ENCODE results near the gene AQP10. TPM values are rescaled to one million over a fixed set of nuclear protein-coding genes. Genes with fewer than 3 reads are reported as not detected.
"Not testable (repeated sequence)": the region's sequence is repeated elsewhere in the genome, so short reads cannot be mapped to it uniquely, and the experiment has no call there.

The AQP10 gene
- total RNA-seq, 2 experiments from 2014 or later: not detected

DNA sequence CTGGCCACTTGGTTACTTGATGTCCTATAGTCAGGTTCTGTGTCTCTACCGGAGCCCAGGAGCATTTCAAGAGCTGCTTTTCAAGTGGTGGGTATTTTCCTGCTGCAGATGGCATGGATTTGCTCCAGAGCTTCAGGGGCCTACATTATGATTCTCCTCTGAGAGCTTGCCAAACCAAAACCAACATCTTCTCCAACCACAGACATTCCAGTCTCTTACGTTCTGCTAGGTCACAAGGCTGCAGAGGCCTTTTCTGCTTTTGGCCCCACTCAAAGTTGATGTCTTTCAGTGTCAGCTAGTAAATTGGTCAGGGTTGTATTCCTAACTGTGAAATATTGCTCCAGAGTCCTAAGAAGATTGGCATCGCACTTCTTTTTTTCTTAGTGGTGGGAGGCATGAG lies 14.7 kb upstream of the AQP10 start:
- Mint-ChIP-seq H3K4me3 (no peak overlapping the region), H3K27me3 (no peaks in the 10 kb centered on the region), H3K27ac (no peak overlapping the region), H3K4me1 (ENCODE audit: low read depth) (peaks cover 26% of the 10 kb centered on the region), H3K36me3 (no peaks in the 10 kb centered on the region), H3K9me3 (no peaks in the 10 kb centered on the region)
- ChIA-PET POLR2A (interaction anchor here (1.9 kb wide), 1 partner anchor 20 kb away, joined by 5 read pairs; no protein-coding TSS in a partner anchor), CTCF (interaction anchor here (1.1 to 3.9 kb wide), 3 partner anchors 17 to 29 kb away, joined by 3 to 25 read pairs (median 11); partner anchors contain the start of gene ATP8B2)
- intact Hi-C loops (cut with micrococcal nuclease): no loop called here
- DNase-seq: no peak

DNA sequence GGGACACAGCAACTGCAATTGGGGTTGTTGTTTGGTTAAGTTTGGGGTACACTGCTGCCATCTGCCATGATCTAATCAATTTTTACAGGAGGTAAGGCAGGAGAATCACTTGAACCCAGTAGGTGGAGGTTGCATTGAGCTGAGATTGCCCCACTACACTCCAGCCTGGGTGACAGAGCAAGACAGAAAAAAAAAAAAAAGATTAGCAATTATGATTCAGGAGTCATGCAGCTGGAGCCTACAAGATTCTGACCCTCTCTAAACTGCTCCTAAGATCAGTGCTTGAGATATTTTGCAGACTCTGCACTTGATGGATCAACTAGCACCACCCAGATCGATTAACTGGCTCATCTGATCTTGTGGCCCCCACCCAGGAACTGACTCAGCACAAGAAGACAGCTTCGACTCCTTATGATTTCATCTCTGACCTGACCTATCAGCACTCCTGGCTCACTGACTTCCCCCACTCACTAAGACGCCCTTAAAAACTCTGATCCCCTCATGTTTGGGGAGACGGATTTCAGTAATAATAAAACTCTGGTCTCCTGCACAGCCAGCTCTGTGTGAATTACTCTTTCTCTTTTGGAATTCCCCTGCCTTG lies 13.1 kb upstream of the AQP10 start:
- intact Hi-C loops (cut with micrococcal nuclease); H3K36me3 Mint-ChIP-seq; H3K9me3 Mint-ChIP-seq; H3K4me3 Mint-ChIP-seq; H3K27me3 Mint-ChIP-seq: not testable (repeated sequence)
- CTCF ChIA-PET: interaction anchor here (0.7 to 3.9 kb wide), 7 partner anchors 16 to 173 kb away, joined by 3 to 25 read pairs (median 3); partner anchors contain the start of gene ATP8B2
- Mint-ChIP-seq H3K4me1 (ENCODE audit: low read depth) (peaks cover 26% of the 10 kb centered on the region), H3K27ac (peak overlapping the region; percentile 30)
- peak; percentile 44 for DNase-seq
- POLR2A ChIA-PET: interaction anchor here (1.2 kb wide), 1 partner anchor 19 kb away, joined by 5 read pairs; no protein-coding TSS in a partner anchor

GRCh38 chr1:154309136-154309535 lies 11.8 kb upstream of the AQP10 start:
- CTCF ChIA-PET: interaction anchor here (1.4 to 1.8 kb wide), 3 partner anchors 16 to 34 kb away, joined by 3 to 5 read pairs (median 4); partner anchors contain the start of gene ATP8B2
- POLR2A ChIA-PET; H3K27ac Mint-ChIP-seq; intact Hi-C loops (cut with micrococcal nuclease); H3K27me3 Mint-ChIP-seq; DNase-seq; H3K36me3 Mint-ChIP-seq; H3K9me3 Mint-ChIP-seq; H3K4me3 Mint-ChIP-seq: not testable (repeated sequence)
- peaks cover 26% of the 10 kb centered on the region for H3K4me1 Mint-ChIP-seq (ENCODE audit: low read depth)

- intact Hi-C loops (cut with micrococcal nuclease): not testable (repeated sequence)
Measured at GRCh38 chr1:154312229-154313065, 8.4 kb upstream of the AQP10 start.

GRCh38 chr1:154313066-154313356 lies 7.9 kb upstream of the AQP10 start:
- H3K4me1 Mint-ChIP-seq (ENCODE audit: low read depth): peaks cover 6% of the 10 kb centered on the region
- CTCF ChIA-PET: no interaction called here
- H3K27ac Mint-ChIP-seq: no peak overlapping the region
- H3K9me3 Mint-ChIP-seq: peaks cover 17% of the 10 kb centered on the region
- H3K4me3 Mint-ChIP-seq: no peak overlapping the region
- DNase-seq: no peak
- POLR2A ChIA-PET: no interaction called here
- H3K36me3 Mint-ChIP-seq: peaks cover 4% of the 10 kb centered on the region
- H3K27me3 Mint-ChIP-seq: no peaks in the 10 kb centered on the region
- intact Hi-C loops (cut with micrococcal nuclease): no loop called here

More at GRCh38 chr1:154312229-154313065, 8.4 kb upstream of the AQP10 start:
- peaks cover 12% of the 10 kb centered on the region for H3K9me3 Mint-ChIP-seq
- H3K4me1 Mint-ChIP-seq (ENCODE audit: low read depth): peaks cover 11% of the 10 kb centered on the region
- H3K27ac Mint-ChIP-seq, DNase-seq, CTCF ChIA-PET, H3K4me3 Mint-ChIP-seq, H3K27me3 Mint-ChIP-seq, POLR2A ChIA-PET, H3K36me3 Mint-ChIP-seq: not testable (repeated sequence)

GRCh38 chr1:154314226-154314625 lies 6.7 kb upstream of the AQP10 start:
- CTCF ChIA-PET; H3K4me3 Mint-ChIP-seq; H3K36me3 Mint-ChIP-seq; POLR2A ChIA-PET; H3K4me1 Mint-ChIP-seq (ENCODE audit: low read depth); H3K27me3 Mint-ChIP-seq; intact Hi-C loops (cut with micrococcal nuclease); DNase-seq; H3K27ac Mint-ChIP-seq: not testable (repeated sequence)
- peaks cover 17% of the 10 kb centered on the region for H3K9me3 Mint-ChIP-seq

- intact Hi-C loops (cut with micrococcal nuclease): no loop called here
- peaks cover 17% of the 10 kb centered on the region for H3K9me3 Mint-ChIP-seq
- H3K4me3 Mint-ChIP-seq: no peak overlapping the region
- DNase-seq: no peak
- no peak overlapping the region for H3K27ac Mint-ChIP-seq
- no peaks in the 10 kb centered on the region for H3K27me3 Mint-ChIP-seq
- H3K4me1 Mint-ChIP-seq (ENCODE audit: low read depth): no peaks in the 10 kb centered on the region
- peaks cover 4% of the 10 kb centered on the region for H3K36me3 Mint-ChIP-seq
- ChIA-PET CTCF (interaction anchor here (2.2 kb wide), 1 partner anchor 18 kb away, joined by 6 read pairs; no protein-coding TSS in a partner anchor), POLR2A (no interaction called here)
Measured at GRCh38 chr1:154316704-154317103, 4.2 kb upstream of the AQP10 start.

DNA sequence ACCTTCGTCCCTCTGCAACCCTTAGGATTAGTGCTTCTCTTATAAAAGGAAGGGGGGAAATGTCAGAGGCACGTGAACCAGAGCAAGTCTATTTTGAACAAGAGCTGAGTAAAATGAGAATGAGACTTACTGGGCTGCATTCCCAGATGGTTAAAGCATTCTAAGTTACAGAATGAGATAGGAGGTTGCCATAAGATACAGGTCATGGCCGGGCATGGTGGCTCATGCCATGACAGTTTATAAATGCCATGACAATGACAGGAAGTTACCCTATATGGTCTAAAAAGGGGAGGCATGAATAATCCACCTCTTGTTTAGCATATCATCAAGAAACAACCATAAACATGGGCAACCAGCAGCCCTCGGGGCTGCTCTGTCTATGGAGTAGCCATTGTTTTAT lies 2.5 kb upstream of the AQP10 start:
- ChIA-PET POLR2A (no interaction called here), CTCF (interaction anchor here (2.2 kb wide), 1 partner anchor 17 kb away, joined by 6 read pairs; no protein-coding TSS in a partner anchor)
- no peaks in the 10 kb centered on the region for H3K4me1 Mint-ChIP-seq (ENCODE audit: low read depth)
- H3K9me3 Mint-ChIP-seq: peaks cover 17% of the 10 kb centered on the region
- no peak for DNase-seq
- no peak overlapping the region for H3K4me3 Mint-ChIP-seq
- intact Hi-C loops (cut with micrococcal nuclease): no loop called here
- H3K27ac Mint-ChIP-seq: no peak overlapping the region
- H3K36me3 Mint-ChIP-seq: peaks cover 4% of the 10 kb centered on the region
- no peaks in the 10 kb centered on the region for H3K27me3 Mint-ChIP-seq

DNA sequence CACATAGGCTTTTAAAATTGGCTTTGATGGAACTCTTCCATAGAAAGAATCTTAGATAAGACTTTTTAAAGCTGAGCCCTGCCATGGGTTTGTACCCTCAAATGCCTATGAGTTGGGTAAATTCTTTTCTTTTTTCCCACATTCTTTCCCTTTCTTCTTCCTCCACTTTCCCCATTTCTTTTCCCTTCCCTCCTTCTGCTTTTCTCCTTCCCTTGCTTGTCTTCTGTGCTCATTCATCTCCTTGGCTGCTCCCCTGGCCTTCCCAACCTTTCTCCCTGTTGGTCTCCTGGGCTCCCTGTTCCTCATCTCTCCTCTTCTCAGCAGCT lies 679 bp downstream of the AQP10 start:
- POLR2A ChIA-PET; H3K4me3 Mint-ChIP-seq; intact Hi-C loops (cut with micrococcal nuclease): not testable (repeated sequence)

GRCh38 chr1:154323493-154323892 lies 2.6 kb downstream of the AQP10 start:
- CTCF ChIA-PET: interaction anchor here (0.7 to 9.6 kb wide), 9 partner anchors 12 to 223 kb away, joined by 3 to 173 read pairs (median 3); no protein-coding TSS in a partner anchor
- Mint-ChIP-seq H3K9me3 (no peaks in the 10 kb centered on the region), H3K4me1 (ENCODE audit: low read depth) (peaks cover 26% of the 10 kb centered on the region), H3K27ac (no peak overlapping the region), H3K27me3 (no peaks in the 10 kb centered on the region), H3K36me3 (no peaks in the 10 kb centered on the region), H3K4me3 (no peak overlapping the region)
- POLR2A ChIA-PET: no interaction called here
- intact Hi-C loops (cut with micrococcal nuclease): no loop called here
- DNase-seq: no peak

More for the DNA sequence above, 679 bp downstream of the AQP10 start:
- H3K36me3 Mint-ChIP-seq; H3K27me3 Mint-ChIP-seq; CTCF ChIA-PET; DNase-seq; H3K4me1 Mint-ChIP-seq (ENCODE audit: low read depth); H3K27ac Mint-ChIP-seq: not testable (repeated sequence)
- peaks cover 14% of the 10 kb centered on the region for H3K9me3 Mint-ChIP-seq

GRCh38 chr1:154324241-154324640 lies 3.3 kb downstream of the AQP10 start:
- Mint-ChIP-seq H3K27me3 (no peaks in the 10 kb centered on the region), H3K36me3 (no peaks in the 10 kb centered on the region), H3K4me3 (peak overlapping the region; percentile 91), H3K27ac (peak overlapping the region; percentile 92), H3K9me3 (no peaks in the 10 kb centered on the region), H3K4me1 (ENCODE audit: low read depth) (peaks cover 30% of the 10 kb centered on the region)
- intact Hi-C loops (cut with micrococcal nuclease): loop anchor here (1.0 to 2.0 kb wide), 2 partner anchors 11 to 19 kb away; no protein-coding TSS in a partner anchor
- CTCF ChIA-PET: interaction anchor here (0.6 to 9.6 kb wide), 14 partner anchors 11 to 222 kb away, joined by 3 to 173 read pairs (median 4); no protein-coding TSS in a partner anchor
- POLR2A ChIA-PET: no interaction called here
- DNase-seq: no peak
